Left cardiac atrium (tissue), 4 donors: ENCODE data around the gene TRIML2. TPM values are rescaled to one million over a fixed set of nuclear protein-coding genes. Genes with fewer than 3 reads are reported as not detected.

Source experiments
- ATAC-seq, 2 donors: fragments of 200-7000 bp; cut with Tn5 transposase; one replicate each; pipeline ENCODE4 v1.9.1; 2020; ENCODE audit warnings: mild to moderate bottlenecking in 2 of 2, moderate library complexity in 2 of 2
- DNase-seq: peaks from one replicate; pipeline ENCODE4 v3.0.0-alpha.2; 2020
- intact Hi-C, 2 donors: fragments of 100-400 bp; cut with DNase I; formaldehyde crosslinking; loops; one replicate each; pipeline versions ENCODE4 v1.14.1 to v1.15.1; 2022 to 2023
- long read RNA-seq: library from polyadenylated mRNA; unstranded; transcript quantifications from one replicate; pipeline ENCODE4 v2.0.0, GENCODE V29; 2021
- total RNA-seq, 2 donors: library from RNA; stranded (reverse); fragmentation: NEBNext Ultra II Directional; extraction: Animal tissue kit (Norgen Biotek cat#: 25700); gene quantifications; one replicate each; pipeline ENCODE4 v1.2.1, GENCODE V29; 2021
- donor health status: DM: no; HTN: yes; CAD: no.
- donor health status: DM: no; HTN: yes; CAD: no; lungs with severe emphysema.
- donor health status: DM: yes; HTN: yes; CAD: no.
- donor health status: Dilated cardiomyopathy.

TRIML2 gene, protein sequence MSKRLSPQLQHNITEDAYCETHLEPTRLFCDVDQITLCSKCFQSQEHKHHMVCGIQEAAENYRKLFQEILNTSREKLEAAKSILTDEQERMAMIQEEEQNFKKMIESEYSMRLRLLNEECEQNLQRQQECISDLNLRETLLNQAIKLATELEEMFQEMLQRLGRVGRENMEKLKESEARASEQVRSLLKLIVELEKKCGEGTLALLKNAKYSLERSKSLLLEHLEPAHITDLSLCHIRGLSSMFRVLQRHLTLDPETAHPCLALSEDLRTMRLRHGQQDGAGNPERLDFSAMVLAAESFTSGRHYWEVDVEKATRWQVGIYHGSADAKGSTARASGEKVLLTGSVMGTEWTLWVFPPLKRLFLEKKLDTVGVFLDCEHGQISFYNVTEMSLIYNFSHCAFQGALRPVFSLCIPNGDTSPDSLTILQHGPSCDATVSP
- total RNA-seq: not detected
- long read RNA-seq: 0 reads

DNA sequence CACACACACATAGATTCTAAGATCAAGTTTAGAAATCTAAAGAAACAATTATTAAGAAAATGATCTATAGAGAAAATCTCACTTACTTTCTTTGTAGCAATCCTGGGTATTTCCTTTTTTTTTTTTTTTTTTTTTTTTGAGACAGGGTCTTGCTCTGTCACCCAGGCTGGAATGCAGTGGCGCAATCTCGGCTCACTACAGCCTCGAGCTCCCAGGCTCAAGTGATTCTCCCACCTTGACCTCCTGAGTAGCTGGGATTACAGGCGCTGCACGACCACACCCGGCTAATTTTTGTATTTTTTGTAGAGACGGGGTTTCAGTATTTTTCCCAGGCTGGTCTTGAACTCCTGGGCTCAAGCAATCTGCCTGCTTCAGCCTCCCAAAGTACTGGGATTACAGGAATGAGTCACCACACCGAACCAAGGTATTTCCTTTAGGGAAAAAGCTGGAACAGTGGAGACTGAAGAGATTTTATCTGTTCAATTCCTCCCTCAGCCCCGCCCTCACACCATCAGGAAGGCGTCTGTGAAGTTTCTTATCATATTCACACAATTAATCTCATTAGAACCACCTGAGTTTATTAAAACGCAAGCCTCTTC lies at the start of gene TRIML2:
TSS of gene TRIML2 (minus strand) at position 447 of the 599 bp plus-strand sequence. CDS start 4,235 bp downstream, outside the sequence.
- intact Hi-C loops: no loop called here
- ATAC-seq (no peak), DNase-seq (no peak)

DNA sequence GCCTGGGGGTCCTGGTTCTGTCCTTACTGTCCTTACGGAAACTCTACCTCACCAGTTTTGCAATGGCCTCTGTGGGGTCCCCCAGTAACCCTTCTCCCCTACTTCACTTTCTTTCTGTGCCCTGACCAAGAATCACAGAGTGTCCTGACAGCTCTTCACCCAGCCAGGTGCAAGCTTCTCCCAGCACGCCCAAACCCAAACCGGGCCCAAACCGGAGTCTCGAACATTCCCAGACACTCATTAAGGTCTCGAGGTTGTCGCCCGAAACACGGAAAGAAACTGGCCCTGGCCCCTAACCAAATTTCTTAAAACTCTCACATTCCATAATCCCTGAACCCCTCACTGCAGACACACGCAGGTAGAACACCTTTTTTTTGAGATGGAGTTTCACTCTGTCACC lies 48.9 kb upstream of the TRIML2 start:
- no peak for ATAC-seq
- intact Hi-C loops: no loop called here
- DNase-seq: no peak

DNA sequence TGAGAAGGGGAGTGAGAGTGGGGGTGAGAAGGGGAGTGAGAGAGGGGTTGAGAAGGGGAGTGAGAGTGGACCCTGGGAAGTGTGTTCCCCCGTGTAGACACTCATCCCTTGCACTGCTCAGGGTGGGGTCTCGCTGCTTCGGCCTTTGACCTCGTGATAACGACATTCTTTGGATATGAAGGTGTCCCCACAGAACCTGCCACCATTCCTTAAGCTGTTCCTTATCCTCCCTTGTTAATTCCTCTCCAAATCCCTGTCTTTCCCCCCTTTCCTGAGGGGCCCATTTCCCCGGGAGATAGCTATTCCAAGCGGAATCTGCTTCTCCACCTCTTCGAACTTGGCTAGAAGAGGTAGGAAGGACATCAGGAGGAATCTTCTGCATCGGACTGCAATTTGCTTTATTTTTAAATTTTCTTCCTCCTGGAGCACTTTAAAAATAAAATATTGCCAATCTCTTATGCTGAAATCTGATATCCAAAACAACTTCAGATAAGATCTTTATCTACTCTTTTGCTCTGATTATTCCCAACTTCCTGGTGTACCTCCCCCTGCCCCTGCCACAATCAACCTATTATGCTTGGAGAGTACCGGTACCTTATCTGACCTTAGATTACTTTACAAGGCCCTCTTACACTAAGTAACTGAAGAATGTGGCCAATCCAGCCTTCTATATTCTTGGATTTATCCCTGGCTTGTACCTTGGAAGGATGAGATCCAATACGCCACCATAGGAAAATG lies 45.4 kb upstream of the TRIML2 start:
- DNase-seq (no peak), ATAC-seq (no peak)
- intact Hi-C loops: no loop called here

DNA sequence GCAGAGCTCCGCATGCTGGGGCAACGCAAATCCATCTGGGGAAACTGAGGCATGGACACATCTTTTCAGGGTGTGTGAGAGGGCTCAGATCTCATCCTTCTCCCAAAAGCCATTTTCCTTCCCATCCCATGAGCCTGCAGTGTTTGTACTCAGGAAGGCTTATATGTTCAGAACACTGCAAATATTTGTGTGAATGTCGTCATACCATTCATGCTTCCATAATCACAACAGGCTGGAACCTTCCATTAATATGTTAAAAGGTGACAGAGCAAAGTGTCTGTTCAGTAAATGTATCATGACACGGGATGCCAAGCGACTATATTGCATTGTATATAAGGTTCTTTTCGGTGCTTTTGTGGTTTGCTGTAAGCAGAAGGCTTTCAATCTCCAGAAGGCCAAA lies 38.4 kb upstream of the TRIML2 start:
- intact Hi-C loops: no loop called here
- ATAC-seq: no peak
- DNase-seq: no peak

DNA sequence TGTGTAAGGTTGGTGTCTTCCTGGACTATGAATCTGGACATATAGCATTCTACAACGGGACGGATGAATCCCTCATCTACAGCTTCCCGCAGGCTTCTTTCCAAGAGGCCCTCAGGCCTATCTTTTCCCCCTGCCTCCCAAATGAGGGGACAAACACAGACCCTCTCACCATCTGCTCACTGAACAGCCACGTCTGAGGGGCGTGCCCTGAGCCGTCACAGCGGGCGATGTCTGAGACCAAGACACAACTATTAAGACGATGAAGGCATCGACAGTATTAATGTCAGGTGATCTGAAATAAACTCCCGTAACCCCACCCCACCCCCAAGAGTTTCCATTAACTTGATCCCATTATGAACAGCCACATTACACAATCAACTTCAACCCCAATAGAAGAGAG lies 37.8 kb upstream of the TRIML2 start:
- intact Hi-C loops: no loop called here
- DNase-seq: no peak
- ATAC-seq: no peak

DNA sequence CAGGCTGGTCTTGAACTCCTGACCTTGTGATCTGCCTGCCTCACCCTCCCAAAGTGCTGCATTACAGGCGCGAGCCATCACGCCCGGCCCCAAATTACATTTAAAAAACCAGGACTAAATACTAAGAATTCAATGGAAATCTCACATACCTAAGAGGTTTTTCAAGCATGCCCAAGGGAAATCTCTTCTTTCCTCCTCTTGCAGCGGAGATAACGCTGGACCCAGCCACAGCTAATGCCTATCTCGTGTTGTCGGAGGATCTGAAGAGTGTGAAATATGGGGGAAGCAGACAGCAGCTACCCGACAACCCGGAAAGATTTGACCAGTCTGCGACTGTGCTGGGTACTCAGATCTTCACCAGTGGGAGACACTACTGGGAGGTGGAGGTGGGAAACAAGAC lies 37.2 kb upstream of the TRIML2 start:
- intact Hi-C loops: no loop called here
- DNase-seq: no peak
- no peak for ATAC-seq

DNA sequence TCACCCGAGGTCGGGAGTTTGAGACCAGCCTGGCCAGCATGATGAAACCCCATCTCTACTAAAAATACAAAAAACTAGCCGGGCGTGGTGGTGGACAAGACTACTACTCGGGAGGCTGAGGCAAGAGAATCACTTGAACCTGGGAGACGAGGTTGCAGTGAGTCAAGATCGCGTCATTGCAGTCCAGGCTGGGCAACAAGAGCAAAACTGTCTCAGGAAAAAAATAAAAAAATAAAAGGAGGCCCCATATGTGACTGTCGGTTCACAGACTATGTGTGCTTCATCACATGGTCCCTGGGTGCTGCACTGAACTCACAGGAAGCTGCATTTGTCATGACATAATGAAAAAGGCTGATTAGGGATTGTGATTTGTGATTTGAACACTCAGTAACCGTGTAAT lies 36.2 kb upstream of the TRIML2 start:
- intact Hi-C loops: no loop called here
- ATAC-seq: no peak
- no peak for DNase-seq

DNA sequence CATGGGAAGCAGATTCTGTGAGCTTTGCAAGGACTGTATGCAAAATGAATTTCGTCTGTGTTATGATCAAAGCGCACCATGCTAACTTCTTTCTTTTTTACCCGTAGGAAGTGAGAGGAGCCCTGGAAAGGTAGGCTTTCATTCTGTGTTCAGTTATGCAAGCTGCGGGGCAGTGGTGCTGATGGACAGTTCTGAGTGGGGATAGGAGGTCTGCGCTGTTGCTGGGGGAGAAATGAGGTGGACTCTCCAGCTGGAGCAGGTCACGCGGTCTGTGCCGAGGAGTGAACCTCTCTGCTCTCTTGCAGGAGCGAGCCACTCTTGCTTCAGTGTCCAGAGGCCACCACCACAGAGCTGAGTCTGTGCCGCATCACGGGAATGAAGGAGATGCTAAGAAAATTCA lies 34.3 kb upstream of the TRIML2 start:
- DNase-seq: no peak
- no peak for ATAC-seq
- intact Hi-C loops: no loop called here

DNA sequence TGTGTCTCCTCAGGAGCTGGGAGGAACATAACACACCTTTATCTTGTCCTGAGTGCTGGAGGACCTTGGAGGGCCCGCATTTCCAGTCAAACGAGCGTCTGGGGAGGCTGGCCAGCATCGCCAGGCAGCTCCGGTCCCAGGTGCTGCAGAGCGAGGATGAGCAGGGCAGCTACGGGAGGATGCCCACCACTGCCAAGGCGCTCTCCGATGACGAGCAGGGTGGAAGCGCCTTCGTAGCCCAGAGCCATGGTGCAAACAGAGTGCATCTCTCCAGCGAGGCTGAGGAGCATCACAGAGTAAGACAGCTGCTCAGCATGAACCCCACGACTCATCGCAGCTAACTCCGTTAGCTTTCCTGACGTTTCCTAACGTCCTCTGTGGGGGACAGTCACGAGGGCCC lies 30.3 kb upstream of the TRIML2 start:
- DNase-seq (no peak), ATAC-seq (no peak)
- intact Hi-C loops: no loop called here

DNA sequence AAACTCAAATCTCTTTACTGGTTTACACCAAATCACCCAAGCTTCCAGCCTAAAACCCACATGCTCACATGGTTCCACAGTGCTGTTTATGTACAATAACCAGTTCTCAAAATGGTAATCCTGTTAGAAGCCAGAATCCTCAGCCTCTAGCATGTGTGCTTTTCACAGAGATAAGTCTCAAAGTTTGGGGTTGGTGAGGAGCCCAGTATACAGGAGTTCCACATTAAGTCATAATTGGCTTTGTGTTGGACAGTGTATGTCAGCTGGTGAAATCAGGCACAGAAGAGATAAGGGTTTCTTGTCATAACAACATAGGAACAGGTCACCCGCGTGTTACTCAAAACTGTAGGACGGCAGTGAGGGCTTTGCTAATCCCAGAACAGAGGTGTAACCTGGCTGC lies 29.7 kb upstream of the TRIML2 start, which contains the start of gene TRIML1:
TSS of gene TRIML1 (plus strand) at position 301 of the 400 bp plus-strand sequence. CDS start 118 bp downstream, outside the sequence.
- ATAC-seq (no peak), DNase-seq (no peak)
- intact Hi-C loops: no loop called here

DNA sequence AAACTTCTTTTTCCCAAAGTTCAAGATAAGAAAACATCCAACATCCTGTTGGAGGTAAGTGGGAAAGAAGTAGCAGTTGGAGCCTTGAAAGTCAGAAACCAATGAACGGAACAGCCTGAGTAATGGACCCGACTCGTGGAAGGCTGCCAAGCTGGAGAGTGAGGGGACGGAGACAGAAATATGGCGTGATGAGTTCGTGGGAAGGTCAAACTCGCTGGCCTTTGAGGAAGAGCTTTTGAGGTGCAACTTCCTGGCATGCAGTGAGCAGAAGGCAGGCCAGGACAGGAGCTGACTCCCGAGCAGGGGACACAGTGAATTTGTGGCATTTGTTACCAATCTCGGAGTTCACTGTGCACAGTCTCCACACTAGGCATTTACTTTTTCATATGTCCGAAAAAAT lies 28.8 kb upstream of the TRIML2 start:
- DNase-seq (no peak), ATAC-seq (no peak)
- intact Hi-C loops: no loop called here

DNA sequence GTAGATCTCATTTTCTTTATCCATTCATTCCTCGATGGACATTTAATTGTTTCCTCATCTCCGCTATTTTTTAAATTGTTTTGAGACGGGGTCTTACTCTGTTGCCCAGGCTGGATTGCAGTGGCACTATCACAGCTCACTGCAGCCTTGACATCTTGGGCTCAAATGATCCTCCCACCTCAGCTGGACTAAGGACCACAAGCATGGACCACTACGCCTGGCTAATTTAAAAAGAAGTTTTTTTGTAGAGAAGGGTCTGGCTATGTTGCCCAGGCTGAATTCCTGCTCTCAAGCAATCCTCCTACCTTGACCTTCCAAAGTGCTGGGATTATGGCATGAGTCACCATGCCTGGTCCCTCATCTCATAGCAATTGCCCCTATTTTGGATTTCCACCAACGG lies 22.8 kb upstream of the TRIML2 start:
- no peak for ATAC-seq
- intact Hi-C loops: no loop called here
- DNase-seq: no peak

DNA sequence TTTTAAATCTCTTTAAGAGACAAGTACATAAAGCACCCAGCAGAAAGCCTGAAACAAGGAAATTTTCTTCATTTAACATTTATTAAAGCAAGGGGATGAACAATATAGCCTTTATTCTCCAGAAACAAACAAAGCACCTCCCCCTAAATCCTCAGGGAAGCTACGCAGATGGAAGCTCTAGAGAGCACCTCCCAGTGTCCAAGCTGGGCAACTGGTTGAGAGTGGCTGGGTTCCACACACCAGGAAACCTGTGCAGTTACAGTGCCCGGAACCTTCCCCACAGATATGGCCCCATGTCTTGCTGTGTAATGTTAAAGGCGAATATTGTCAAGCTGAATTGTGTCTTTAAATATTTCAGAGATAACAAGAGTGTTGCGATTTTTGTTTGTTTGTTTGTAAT lies 21.0 kb upstream of the TRIML2 start:
- intact Hi-C loops: no loop called here
- no peak for ATAC-seq
- DNase-seq: no peak

DNA sequence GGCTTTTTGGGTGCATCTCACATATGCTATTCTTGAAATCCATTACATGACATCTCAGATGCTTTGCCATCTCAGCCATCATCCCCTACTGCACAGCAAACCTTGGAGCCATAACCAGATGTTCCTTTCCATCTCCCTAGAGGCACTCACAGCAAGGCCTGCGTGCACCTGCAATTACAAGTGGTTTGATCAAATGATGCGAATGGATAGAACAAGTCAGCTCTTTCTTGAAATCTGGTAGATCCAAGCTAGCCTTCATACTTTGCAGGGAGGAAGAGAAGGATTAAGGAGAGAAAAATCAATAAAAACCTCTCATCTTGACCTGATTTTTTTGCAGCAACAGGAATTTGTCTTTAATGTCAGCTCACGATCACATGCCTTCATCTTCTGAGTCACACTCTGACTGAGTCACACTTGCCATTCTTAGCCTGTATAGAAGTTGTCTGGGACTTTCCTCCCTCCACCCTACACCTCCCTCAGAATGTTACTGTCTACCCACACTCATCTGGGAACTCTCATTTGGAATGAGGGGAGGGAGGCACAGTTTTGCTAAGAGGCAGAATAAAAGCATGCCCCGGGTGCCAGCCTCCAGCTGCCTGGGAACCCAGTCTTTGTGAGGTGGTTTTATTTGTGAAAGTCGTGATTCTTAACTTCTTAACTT lies 17.9 kb upstream of the TRIML2 start:
- DNase-seq (no peak), ATAC-seq (peak in 1 of 2 donors; percentile 59)
- intact Hi-C loops: no loop called here

DNA sequence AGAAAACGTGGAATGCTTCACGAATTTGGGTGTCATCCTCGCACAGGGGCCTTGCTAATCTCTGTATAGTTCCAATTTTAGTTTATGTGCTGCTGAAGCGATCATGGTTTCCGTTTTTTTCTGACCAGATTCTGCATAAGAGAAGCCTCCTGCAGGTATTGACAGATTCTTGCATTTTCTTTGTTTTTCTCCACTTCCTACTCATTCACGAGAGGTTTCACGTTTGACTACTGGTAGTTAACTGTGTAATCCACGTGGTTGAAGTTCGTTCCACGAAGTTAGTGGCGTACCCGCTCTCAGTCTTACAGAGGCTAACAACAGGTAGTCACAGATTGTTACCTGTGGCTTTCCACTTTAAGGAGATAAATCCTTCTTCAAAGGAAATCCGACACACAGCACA lies 12.1 kb upstream of the TRIML2 start:
- intact Hi-C loops: no loop called here
- ATAC-seq (no peak), DNase-seq (no peak)

DNA sequence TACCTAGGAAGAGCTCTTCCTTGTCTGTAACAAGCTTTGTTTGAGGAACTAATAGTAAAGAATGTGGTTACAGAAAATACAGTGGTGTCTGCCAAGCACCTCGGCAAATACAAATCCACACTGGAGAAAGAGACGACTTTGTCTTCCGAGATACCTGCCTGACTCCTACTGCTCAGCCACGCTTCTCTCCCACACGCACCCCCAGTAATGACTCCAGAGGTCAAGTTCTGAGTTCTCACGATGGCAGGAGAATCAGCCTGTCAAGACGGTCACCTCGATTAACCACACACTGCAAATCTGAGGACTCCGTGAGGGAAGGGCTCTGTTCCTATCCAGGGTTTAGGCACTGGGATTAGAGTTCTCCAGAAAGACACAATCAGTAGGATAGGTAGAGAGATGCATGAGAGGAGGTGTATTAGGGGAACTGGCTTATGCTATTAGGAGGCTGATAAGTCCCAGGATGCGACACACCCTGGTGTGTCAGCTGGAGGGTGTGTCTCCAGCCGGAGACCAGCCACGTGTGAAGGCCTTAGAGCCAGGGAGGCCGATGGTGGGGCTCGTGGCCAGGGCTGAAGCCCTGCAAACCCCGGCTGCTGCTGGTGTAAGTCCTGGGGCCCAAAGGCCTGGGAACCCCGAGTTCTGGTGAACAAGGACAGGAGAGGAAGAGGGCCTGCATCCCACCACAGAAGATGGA lies 8.4 kb upstream of the TRIML2 start:
- DNase-seq (no peak), ATAC-seq (no peak)
- intact Hi-C loops: no loop called here

DNA sequence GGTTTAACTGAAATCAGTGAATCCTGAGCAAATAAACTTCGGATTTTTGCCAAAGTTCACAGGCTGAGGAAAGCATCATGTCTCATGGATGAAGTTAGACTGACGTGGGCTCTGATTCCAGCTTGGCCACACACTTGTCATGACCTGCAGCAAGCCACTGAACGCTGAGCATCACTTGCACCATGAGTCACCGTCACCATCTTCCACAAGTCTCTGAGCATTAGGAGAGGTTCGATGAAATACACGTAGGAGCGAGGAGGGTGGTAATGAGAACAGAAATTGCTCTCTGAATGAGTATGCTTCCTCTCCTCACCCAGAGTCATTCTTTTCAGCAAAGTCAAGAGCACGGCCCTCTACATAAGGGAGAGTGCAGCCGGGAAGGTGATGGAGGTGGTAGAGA lies 3.8 kb upstream of the TRIML2 start:
- DNase-seq: no peak

DNA sequence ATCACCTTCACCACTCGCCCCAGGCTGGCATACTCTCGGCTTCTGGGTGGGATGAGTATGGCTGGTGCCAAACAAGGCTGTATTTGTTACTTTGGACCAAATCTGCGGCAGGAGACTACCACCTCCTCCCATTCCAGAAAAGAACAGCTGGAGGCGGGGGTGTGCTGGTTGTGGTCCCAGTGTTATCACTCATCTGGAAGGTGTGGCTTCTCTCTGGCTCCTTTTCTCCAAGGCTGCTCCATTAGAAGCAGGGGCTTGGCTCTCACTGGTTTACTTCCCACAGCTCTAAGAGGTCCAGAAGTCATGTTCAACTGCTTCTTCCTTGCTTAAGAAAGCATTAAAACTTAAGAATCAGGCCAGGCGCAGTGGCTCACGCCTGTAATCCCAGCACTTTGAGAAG lies 2.6 kb upstream of the TRIML2 start:
- DNase-seq (no peak), ATAC-seq (peak in 1 of 2 donors; percentile 53)

More for the DNA sequence above, 3.8 kb upstream of the TRIML2 start:
- no peak for ATAC-seq
- intact Hi-C loops: no loop called here

More for the DNA sequence above, 2.6 kb upstream of the TRIML2 start:
- intact Hi-C loops: no loop called here
